A204.1 (cell line): ENCODE data around the gene PTCSC3.

Source experiments
- FAIRE-seq: peaks from 2 replicates; lab custom pipeline; 2012; peaks lifted over from hg19 to GRCh38; lab: Jason Lieb, UNC

Gene PTCSC3

DNA sequence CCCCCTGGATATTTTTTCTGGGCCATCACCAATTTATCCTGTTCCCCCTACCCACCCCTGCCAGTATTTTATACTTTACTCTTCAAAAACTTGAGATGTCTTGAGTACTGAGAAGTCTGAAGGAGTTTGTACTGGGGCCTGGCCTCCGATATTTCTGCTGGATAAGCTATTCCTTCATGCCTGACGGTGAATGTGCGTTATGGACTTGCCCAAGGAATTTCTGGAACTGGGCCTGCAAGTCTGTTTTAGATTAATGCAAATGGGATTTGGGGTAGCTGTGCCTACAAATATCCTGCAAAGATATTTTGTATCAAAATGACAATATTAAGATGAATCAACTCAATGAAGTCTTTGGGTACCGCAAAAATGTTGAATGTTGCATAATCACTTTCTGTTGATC, at the start of gene PTCSC3:
TSS of gene PTCSC3 (minus strand) at position 199 of the 400 bp plus-strand sequence.
- no peak for FAIRE-seq

DNA sequence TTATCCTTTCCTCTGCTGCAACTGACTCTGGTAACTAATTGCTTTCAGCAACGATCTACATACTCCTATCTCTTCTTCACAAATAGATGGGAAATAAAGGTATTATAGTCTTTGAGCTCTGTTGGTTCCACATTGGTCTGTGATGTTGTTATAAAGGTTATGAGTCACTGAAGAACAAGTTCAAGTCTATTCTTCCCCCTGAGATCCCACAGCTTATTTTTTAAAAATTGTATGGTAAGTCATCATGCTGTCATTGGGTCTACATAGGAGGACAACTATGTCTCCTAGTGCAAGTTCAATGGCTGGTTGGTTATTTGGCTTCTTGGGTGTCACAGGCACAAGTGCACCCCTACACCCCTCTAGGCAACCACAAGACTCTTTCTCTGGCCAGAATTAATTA, 49.6 kb upstream of the PTCSC3 start:
- FAIRE-seq, result no peak

DNA sequence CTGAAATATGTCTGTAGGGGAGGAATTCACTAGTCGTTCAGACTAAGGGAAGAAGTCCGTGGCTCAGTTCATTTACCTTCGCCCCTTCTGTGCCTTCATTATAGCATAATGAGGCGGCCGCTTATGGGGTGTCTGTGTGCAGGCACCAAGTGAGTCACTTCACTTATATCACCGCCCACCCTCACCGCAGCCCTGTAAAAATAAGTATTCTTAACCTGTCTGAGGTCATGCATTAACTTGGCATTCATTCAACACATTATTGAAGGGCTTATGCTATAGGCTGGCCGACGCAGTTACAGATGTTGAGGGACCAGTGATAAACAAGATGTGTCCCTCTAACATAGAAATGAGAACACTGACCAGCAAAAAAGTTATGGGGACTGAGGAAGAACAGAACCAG, 47.7 kb upstream of the PTCSC3 start:
- FAIRE-seq, result no peak

GRCh38 chr14:36223558-36223957, 47.0 kb upstream of the PTCSC3 start:
- no peak for FAIRE-seq

- FAIRE-seq, result no peak
Observed at GRCh38 chr14:36222952-36223468, 46.5 kb upstream of the PTCSC3 start.

- no peak for FAIRE-seq
Observed at GRCh38 chr14:36222337-36222736, 45.8 kb upstream of the PTCSC3 start.

DNA sequence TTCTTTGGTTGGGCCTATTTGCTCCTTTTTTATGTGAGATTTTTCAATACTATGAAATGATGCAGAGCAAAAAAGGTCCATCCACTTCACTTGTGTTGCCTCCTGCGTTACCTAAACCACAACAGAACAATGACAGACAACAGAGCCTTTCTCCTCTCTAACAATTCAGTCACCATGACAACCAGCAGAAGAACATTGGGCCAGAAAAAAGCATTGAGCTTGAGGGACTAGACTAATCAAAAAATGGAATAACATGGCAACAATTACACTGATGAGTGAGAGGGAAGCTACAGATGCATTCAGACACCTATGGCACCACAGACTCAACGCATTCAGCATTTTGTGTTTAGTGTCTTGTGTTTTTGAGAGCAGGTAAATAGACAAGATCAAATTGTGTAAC, 44.6 kb upstream of the PTCSC3 start:
- FAIRE-seq, result no peak

- FAIRE-seq, result no peak
Observed at GRCh38 chr14:36217732-36218131, 41.2 kb upstream of the PTCSC3 start.

- FAIRE-seq, result no peak
Observed at GRCh38 chr14:36217027-36217426, 40.5 kb upstream of the PTCSC3 start.

DNA sequence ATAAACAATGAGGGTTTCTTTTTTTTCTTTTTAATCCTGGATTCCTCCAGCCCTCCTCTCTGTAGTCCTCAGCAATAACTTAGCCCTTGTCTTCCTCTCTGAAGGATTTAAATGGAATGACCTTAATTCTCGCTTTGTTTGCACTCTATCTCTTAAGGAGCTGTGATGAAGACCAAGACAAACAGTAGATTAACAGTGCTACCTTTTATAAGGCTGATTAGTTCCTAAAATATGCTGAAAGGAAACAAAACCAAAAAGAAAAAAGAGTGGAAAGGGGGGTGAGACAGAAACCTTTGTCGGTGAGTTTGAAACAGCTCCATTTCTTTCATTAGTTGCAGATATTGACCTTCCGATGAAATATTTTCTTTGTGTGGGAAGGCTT, 38.7 kb upstream of the PTCSC3 start:
- no peak for FAIRE-seq

GRCh38 chr14:36214476-36215216, 38.1 kb upstream of the PTCSC3 start:
- FAIRE-seq, result no peak

GRCh38 chr14:36212987-36213386, 36.5 kb upstream of the PTCSC3 start:
- FAIRE-seq, result no peak

GRCh38 chr14:36212577-36212976, 36.1 kb upstream of the PTCSC3 start:
- FAIRE-seq, result no peak

- no peak for FAIRE-seq
Observed at GRCh38 chr14:36208690-36209278, 32.3 kb upstream of the PTCSC3 start.

- peak; percentile 6 for FAIRE-seq
Observed at GRCh38 chr14:36207500-36207899, 31.0 kb upstream of the PTCSC3 start.

GRCh38 chr14:36204461-36205073, 28.0 kb upstream of the PTCSC3 start:
- no peak for FAIRE-seq

GRCh38 chr14:36198378-36198777, 21.9 kb upstream of the PTCSC3 start:
- FAIRE-seq, result no peak

DNA sequence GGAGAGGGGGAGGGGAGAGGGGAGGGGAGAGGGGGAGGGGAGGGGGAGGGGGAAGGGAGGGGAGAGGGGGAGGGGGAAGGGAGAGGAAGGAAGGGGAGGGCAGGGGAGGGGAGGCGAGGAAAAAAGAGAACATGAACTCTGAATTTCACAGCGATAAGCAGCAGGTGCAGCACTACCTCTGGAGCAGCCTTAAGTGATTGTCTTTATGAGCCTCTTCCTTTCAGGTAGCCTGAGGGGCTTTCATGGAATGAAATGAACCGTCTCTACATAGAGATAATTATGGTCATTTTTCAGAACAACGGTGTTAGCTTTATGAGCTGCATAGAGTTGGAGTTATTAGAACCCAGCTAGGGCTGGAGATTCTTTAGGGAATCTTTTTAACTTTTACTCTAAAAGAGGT, 18.1 kb upstream of the PTCSC3 start:
- no peak for FAIRE-seq

DNA sequence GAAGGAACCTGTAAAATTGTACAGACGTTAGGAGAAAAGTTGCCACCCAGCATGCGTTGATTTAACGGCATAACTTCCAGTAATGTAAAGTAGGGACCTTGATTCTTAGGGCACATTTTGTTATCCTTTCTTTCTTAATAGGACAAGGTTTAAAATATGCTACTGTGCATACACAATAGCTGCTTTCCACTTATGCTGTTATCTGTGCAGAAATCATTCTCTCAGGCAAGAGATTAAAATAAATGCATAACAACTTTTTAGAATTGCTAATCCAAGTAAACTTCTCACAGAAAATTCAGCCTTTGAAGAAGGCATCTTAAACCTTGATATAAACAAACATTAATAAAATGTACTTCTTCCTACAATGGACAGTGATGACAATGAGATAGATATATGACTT, 16.0 kb upstream of the PTCSC3 start:
- FAIRE-seq, result no peak

- no peak for FAIRE-seq
Observed at GRCh38 chr14:36183402-36183801, 6.9 kb upstream of the PTCSC3 start.

- FAIRE-seq, result no peak
Observed at GRCh38 chr14:36181417-36181816, 4.9 kb upstream of the PTCSC3 start.

GRCh38 chr14:36177489-36177888, 967 bp upstream of the PTCSC3 start:
- no peak for FAIRE-seq

GRCh38 chr14:36174767-36175424, 1.6 kb downstream of the PTCSC3 start:
- FAIRE-seq, result no peak
